GM18507 (cell line): ENCODE results near the gene GPR31.

Source experiments
- DNase-seq: peaks from one replicate; pipeline ENCODE4 v3.0.0; 2011; ENCODE audit warnings: low read depth; ENCODE audit not compliant: insufficient read length; ENCODE audit errors: extremely low spot score
- FAIRE-seq: peaks from 2 replicates; lab custom pipeline; 2011; peaks lifted over from hg19 to GRCh38; lab: Jason Lieb, UNC

GPR31 gene

DNA sequence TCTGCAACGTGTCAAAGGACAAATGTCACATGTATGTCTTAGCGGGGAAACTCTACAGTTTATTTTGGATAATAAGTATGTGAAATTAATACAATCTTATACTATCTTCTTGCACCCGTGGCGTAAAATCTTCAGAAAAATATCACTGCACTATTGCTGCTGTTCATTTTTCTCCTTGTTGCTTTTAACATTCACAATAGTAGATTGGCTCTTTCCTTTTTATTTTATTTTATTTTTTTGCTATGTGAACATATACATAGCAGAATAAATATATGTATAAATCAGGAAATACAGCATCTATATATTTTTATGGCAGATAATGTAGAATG lies 15.4 kb downstream of the GPR31 start:
- no peak for FAIRE-seq
- DNase-seq, result no peak

DNA sequence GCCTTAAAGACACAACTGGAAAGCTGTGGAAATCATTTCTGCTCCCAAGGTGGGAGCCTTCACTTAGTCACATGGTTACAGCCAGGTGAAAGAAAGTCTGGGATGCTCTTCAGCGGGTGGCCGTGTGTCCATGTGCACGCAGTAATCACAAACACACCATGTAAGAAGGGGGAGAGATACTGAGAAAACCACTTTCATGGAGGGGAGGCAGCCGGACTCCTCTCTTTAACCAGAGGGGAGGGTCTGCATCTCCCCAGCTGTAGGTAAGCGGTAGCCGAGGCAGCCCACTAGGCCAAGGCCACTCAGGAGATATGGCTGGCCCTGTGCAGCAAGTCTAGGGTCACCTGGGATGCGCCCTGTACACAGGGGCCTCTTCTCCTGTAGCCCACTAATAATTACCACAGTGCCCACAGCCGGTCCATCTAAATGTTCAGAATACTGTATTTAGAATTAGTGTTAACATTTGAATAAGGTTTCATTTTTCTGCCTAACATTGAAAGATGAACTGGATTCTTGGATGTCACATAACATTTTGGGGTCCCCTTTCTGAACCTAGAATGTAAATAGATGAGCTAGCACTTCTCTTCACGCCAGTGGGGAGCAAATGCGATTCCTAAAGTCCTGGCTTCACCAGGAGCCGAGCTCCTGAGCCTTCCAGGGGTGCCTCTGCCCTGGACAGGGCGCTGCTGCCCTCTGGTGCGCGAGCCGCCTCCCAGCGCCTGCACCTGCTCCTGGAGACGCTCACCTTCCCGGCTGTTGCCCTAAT lies 15.9 kb downstream of the GPR31 start:
- peak; percentile 86 for FAIRE-seq
- DNase-seq, result no peak

DNA sequence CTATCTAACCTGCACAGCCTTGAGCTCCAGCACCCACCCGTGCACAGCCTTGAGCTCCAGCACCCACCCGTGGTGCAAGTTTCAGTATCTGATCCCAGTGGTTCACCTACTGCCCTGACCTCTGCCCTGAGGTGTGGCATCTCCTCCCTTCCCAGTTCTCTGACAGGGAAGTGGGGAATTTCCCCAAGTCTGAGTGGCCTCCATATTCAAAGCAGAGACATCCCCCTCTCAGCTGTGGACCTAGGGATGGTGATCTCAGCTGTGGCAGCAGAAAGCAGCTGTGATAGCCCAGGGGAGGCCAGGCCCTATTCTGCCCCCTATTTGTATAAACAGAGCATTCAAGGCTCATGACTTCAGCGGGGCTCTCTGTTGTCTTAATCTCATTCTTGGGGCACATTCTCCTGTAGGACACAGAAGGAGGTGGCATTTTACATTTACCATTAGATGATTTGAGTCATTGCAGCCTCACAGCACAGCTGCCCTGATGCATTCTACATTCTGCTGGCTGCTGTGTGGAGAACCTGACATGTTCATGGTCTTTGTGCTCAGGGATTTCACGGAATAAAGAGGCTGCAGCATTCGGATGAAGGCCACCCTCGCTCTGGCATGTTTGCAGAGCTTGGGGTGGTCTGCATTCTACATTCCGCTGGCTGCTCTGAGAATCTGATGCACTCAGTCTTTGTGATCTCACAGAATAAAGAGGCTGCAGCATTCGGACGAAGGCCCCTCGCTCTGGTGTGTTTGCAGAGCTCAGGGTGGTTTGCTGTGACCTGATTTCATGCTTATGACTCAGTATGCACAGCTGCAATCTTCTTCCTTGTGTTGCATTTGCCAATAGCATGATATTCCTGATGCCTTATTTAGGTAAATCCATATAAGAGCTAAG lies 16.9 kb downstream of the GPR31 start:
- no peak for DNase-seq
- FAIRE-seq, result peak; percentile 80

DNA sequence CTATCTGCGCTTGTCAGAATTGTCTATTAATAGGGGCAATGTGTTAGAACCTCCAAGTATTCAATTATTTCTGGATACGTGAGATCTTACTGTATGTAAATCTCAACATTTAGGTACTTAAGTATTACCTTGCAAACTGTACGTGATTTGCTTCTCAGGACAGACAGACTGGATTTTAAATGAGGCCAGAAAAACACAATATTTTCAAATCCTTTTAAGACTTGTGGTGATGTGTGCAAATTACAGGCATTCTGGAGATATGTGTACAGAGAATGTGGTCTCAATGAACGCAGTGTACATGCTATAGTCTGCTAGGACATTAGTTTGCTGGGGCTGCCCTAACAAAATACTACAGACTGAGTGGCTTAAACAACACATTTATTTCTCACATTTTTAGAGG lies 18.0 kb downstream of the GPR31 start:
- DNase-seq (no peak), FAIRE-seq (no peak)

DNA sequence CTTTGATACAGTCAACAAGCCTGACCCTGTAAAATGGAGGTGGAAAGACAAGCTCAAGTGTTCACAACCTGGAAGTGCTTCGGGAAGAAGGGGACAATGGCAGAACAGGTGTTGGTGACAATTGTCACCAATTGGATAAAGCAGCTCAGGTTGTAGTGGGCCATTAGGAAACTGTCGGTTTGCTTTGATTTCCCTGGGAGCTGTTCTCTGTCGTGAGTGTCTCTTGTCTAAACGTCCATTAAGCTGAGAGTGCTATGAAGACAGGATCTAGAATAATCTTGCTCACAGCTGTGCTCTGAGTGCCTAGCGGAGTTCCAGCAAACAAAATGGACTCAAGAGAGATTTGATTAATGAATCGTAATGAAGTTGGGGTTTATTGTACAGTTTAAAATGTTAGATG lies 19.9 kb downstream of the GPR31 start:
- FAIRE-seq (no peak), DNase-seq (no peak)

DNA sequence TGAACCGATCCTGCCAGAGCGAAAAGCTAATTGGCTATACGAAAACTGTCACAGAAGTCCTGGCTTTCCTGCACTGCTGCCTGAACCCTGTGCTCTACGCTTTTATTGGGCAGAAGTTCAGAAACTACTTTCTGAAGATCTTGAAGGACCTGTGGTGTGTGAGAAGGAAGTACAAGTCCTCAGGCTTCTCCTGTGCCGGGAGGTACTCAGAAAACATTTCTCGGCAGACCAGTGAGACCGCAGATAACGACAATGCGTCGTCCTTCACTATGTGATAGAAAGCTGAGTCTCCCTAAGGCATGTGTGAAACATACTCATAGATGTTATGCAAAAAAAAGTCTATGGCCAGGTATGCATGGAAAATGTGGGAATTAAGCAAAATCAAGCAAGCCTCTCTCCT lies 20.7 kb downstream of the GPR31 start:
- FAIRE-seq (no peak), DNase-seq (no peak)

DNA sequence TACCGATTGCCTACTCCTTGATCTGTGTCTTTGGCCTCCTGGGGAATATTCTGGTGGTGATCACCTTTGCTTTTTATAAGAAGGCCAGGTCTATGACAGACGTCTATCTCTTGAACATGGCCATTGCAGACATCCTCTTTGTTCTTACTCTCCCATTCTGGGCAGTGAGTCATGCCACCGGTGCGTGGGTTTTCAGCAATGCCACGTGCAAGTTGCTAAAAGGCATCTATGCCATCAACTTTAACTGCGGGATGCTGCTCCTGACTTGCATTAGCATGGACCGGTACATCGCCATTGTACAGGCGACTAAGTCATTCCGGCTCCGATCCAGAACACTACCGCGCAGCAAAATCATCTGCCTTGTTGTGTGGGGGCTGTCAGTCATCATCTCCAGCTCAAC lies 21.4 kb downstream of the GPR31 start:
- DNase-seq (no peak), FAIRE-seq (no peak)

DNA sequence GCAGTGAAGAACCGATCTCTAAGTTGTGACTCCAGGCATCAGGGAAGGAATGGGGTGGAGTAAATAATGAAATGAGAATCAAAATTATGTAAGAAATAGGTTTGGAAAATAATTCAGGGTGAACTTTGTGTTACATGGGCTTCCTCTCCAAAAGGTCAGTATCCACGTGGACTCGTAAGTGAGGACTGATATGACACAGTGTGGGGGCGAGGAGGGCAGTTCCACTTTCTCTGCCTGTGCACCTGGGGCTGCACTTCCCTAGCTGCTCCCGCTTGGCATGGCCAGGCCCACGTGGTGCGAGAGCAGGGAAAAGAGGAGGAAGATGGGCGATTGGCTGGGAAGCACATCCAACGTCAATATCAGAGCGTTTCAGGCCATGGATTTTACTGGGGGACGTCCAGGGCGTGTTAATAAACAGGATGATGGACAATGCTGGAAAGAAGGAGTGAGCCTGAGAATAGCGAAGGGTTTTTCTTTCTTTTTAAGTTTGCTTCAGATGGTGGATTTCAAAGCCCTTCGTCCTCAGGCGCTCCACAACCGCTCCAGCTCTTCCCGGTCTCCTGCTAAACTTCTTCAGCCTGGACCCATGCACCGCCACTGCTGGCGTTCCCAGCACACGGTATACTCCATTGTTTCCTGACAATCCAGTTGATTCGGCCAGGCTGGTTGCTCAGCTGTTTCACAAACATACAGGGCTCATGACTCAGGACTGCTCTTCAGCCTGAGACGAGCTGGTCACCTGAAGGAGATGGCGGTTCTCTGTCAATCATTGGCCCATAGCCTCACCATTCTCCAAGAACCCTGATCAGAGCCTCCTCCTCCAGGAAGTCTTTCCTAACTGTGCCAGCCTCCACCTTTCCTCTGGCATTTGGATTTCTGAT lies 23.1 kb downstream of the GPR31 start:
- no peak for FAIRE-seq
- no peak for DNase-seq

DNA sequence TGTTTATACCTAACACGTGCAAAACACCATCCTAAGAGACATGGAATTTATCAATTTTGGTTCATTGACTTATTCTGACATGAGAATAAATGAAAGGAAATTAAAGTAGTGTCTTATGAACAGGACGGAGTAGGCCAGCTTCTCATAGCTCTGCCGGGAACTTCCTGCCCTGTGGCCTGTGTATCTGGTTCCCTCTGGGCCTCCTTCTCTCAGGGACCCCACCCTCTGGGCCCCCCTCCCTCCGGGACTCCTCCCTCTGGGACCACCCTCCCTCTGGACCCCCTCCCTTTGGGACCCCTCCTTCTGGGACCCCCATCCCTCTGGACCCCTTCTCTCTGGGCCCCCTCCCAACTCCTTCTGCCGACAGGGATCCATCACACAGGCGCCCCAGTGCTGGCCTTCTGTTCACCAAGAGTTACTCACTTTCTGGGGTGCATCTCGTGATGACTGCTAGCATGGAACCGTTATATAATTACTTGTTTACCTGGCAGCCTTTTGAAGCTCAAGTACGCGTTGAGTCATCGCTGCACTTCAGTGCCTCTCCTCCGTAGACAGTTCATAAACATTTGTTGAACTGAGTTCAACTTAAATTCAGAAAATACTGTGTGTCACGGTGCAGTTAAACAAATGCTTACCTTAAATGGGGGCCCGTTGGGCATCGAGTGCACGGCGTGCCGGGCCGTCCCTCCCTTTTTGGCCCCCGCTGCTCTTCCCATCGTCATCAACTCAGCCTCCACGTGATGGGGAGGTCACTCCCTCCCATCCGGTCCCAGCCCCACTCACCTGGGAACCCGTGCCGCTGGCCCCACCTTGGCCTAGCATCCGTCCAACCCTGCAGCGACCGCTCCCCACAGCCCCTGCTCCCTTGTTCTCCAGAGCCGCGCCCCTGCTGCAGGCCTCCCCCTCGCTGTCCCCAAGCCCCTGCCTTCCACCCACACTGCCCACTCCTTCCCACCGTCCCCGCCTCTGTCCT lies 26.8 kb downstream of the GPR31 start:
- no peak for DNase-seq
- peak; percentile 56 for FAIRE-seq

DNA sequence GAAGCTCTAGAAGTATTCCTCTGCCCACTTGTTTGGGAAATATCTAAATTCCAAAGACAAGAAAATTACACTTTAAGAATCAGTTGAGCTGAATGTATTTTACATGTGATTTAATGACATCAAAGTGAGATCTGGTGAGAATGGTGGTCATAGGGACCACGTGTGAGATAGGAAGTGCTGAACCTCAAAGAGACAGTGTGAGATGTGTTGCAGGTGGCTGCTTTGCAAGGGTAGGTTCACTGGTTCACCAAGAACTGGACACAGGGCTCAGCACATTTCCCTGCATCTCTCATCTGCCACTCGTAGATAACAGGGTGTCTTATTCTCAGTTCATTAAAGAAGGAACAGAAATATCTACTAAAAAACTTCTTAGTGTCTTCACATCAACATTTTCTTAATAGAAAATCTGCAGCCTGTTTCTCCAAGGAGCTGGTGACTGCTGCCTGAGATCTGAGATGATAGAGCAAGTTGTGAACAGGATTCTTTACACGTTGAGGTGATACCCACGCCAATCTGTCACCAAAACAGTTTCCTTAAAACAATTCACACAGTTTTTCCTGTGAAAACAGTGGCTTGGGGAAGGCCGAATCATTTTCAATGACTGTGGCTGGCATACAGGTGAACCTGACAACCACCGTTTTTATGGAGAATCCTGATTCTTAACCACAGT lies 27.6 kb downstream of the GPR31 start:
- FAIRE-seq, result peak; percentile 92
- DNase-seq, result no peak

DNA sequence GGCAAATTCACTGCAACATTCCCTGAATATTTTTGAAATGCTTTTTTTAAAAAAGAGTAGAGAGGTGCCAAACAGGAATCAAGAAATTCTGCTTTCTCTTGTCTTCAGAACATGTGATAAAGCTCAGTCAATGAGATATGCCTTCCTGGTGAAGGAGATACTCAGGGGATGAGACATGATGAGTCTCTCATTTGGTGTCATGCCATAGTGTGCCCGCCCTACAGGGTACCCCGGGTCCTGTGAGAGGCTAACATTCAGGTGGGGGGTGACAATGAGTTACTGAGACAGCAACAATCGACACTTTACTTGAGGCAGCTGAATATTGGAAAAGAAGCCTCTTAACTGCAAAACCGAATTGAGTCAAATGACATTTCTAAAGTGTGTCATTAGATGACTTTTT lies 28.2 kb downstream of the GPR31 start:
- no peak for FAIRE-seq
- no peak for DNase-seq

DNA sequence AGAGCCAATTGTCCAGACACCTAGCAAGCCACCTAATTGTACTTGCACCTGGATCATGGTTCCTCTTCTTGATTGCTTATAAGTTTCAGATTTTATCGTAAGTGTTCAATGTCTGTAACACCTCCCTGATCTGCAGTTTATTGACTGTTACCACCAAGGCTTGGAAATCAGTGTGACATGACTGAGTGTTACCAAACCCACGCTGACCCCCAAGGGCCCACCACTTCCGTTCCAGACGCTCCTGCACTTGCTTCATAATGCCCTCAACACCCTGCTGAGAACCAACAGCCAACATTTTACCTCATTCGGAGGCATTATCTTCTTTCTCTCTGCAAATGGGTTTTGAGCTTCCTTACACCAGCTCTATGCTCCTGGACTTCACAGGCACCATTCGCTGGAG lies 28.6 kb downstream of the GPR31 start:
- DNase-seq (no peak), FAIRE-seq (no peak)

DNA sequence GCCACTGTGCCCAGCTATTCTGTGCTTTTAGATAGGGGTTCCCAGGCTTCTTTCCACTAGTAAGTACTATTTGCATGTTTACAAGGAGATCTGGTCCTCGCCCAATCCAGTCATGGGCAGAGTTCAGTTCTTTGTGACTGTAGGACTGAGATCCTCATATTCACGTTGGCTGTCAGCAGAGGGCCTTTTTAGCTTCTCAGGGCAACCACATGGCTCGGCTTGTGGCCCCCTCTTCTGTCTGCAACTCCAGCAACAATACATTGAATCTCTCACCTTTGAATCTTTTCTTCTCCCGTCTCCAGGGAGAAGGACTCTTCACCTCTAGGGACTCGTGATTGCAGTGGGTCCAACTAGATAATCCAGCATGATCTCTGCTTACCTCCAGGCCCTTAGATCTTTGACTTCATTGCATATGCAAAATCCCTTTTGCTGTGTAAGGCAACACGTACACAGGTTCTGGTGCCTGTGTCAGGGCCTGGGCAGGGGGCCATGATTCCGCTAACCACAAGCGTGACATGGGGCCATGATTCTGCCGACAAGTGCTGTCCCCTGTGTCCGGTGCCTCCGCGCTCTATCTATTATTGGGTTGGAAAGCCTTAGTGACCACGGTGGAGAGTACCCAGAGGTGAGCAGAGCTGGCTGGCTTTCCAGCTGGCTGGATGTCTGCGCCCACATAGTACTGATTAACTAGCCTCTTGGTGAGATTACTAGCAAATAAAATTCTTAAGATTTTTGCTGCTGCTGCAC lies 29.8 kb downstream of the GPR31 start:
- peak; percentile 94 for FAIRE-seq
- no peak for DNase-seq

DNA sequence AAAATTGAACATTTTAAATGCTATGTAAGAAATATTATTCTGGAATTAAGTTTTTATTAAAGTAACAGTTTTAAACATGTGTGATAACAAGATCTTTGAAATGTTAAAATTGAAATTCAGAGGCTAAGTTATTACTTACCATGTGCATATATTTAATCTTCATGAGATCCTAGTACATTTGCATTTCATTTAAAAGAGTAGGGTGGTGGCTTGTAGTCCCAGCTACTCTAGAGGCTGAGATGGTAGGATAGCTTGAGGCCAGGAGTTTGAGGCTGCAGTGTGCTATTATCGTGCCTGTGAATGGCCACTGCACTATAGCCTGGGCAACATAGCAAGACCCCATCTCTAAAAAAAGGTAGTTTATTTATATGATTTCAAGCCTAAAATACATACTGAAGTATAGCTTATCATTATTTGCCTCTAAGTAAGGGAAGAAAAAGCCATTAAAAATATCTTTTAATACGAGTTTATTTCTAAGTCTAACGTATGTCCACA lies 31.9 kb downstream of the GPR31 start:
- no peak for DNase-seq
- FAIRE-seq, result no peak

DNA sequence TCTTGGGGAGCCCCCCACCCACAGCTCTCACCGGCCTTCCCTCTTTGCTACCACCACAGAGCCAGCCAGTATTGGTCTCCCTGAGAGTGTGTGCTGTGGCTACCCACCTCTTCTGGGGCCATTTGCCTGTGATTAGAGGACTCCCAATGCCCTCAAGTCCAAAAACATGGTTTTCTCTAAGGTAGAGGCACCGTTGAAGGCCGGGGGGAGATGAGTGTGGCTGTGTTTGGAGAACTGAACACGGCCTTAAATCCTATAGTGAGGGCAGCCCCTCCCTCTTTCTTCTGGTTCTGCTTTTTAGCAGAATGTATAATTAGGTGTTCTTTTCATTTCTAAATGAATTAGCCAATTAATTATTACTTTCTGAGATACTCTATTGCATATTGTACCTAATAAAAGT lies 32.4 kb downstream of the GPR31 start:
- DNase-seq, result no peak
- peak; percentile 51 for FAIRE-seq

DNA sequence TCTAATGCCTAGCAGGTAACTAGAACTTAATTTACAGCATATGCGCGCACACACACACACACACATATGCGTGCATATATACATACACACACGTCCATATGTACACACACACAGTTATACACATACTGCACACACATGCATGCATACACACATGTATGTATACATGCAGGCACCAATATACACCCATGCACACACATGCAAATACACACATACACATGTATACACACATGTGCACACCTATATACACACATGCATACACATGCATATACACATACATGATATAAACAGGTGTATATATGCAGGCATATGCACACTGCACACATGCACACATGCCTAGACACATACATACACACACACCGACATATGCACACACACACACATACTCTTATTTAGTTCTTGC lies 33.0 kb downstream of the GPR31 start:
- FAIRE-seq (peak; percentile 67), DNase-seq (no peak)

DNA sequence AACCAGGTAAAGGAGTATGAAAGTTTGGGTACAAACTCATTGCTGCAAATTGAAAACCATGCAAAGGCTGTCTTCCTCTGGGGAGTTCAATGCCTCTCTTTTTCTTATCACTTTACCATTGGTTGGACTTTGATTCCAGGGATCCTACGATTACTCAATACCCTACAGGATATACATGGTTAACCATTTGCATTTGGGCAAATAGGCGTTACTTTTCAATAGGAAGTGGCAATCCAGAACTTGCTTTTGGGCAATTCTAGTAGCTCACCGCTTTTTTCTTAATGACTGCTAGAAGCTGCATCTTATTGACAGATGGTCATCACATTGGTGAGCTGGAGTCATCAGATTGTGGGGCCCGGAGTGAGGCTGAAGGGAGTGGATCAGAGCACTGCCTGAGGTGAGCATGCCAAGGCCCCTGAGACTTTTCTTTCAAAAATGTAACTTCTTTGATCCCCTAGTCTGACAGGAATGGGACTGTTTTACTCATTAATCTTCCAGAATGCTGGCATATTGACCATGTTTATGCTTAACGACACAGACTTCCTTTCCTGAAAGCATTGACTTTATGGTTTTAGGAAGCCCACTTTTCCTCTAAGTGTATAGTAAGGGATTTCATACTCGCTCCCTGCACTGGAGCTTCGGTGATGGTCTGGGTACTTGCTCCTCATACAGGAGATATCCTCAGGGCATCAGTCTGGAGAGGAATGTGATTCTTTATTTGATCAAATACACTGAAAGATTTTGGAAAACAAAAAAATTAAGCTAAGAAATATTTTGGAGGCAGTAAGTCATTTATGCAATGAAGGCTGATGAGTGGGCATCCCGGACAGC lies 34.7 kb downstream of the GPR31 start, which contains the start of gene CCR6:
TSS of gene CCR6 (plus strand) at position 270 of the 831 bp plus-strand sequence. CDS start 13,039 bp downstream, outside the sequence.
- DNase-seq (no peak), FAIRE-seq (no peak)
